Measurements from ENCODE around the gene ZSCAN22.
"Not testable (repeated sequence)": the region's sequence is repeated elsewhere in the genome, so short reads cannot be mapped to it uniquely, and the experiment has no call there.

The ZSCAN22 gene

DNA sequence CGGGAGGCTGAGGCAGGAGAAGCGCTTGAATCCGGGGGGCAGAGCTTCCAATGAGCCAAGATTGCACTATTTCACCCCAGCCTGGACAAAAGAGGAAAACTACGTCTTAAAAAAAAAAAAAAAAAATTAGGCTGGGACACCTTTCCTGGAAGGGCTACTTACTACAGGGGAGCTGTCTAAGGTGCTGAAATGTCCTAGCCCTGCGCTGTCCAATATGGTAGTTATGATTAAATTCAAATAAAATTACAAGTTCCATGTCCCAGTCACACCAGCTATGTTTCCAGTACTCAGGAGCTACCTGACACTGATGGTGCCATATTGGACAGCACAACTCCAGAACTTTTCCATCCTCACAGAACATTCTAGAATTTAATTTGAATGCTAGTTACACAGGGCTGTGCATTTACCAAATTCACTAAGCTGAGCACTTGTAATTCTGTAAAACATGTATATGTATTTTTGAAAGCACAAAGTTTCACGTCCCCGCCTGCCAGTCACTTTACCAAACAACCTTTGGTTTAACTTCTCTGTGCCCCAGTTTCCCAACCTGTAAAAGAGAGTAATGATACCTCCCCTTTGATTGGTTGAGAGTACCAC is 9.2 kb upstream of the ZSCAN22 start:
- FAIRE-seq (no peak), DNase-seq (ENCODE audit: low spot score) (no peak)

DNA sequence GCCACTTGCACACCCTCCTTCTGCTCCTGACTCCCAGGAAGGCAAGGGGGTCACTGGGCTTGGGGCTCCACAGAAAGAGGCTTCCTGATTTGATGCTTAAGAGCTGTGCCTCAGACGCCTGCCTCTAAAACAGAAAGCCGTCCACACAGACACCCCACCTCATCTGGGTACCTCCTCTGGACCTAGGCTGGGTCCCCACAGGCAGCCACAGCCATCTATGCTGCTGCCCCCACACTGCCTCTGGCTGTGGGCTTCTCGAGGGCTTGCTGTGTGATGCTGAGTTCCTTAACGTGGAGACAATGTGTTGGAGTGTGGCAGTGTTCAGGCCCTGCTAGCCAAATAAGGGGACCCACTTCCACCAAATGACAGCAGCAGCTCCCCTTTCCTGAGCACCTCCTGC is 8.5 kb upstream of the ZSCAN22 start:
- FAIRE-seq: no peak
- no peak for DNase-seq (ENCODE audit: low spot score)

DNA sequence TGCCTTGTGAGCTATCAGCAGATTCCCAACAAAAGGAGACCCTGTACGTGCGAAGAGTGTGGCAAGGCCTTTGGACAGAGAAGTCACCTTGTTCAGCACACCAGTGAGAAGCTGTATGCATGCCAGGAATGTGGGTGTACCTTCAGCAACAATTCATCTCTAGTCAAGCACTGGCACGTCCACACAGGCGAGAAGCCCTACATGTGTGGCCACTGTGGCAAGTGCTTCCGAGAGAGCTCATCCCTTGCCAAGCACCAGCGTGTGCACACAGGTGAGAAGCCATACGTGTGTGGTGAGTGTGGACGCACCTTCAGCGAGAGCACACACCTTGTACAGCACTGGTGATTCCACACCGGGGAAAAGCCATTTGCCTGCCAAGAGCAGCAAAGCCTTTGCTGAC is 7.6 kb upstream of the ZSCAN22 start:
- no peak for DNase-seq (ENCODE audit: low spot score)

GRCh38 chr19:58325311-58326022 is 1.3 kb upstream of the ZSCAN22 start:
- FAIRE-seq (no peak), DNase-seq (ENCODE audit: low spot score) (no peak)

More for the DNA sequence above, 7.6 kb upstream of the ZSCAN22 start:
- no peak for FAIRE-seq

- FAIRE-seq (no peak), DNase-seq (ENCODE audit: low spot score) (no peak)
These were observed 287 bp upstream of the ZSCAN22 start for GRCh38 chr19:58326501-58326913.

DNA sequence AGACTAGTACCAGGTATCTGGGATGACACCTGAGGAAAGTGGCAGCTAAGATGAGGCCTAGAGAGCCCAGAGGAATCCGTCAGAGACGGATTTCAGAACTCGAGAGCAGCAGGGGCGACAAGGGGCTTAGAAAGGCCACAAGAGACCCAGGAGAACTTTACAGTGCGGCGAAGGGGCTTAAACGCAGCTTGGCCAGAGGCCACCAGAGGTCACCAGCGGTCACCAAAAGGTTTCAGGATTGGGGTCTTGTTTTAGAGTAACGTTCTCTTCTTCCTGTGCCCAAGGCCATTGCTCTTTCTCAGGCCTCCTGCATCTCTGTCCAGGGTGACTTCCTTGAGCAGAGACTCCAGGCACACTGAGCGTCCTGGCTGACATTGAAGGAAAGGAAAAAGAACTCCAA is 2.2 kb downstream of the ZSCAN22 start:
- no peak for DNase-seq (ENCODE audit: low spot score)
- FAIRE-seq: no peak

- DNase-seq (ENCODE audit: low spot score) (no peak), FAIRE-seq (no peak)
These were observed 3.7 kb downstream of the ZSCAN22 start for GRCh38 chr19:58330458-58330857.

GRCh38 chr19:58332697-58333096 is 5.9 kb downstream of the ZSCAN22 start:
- no peak for DNase-seq (ENCODE audit: low spot score)
- FAIRE-seq: no peak

- no peak for DNase-seq (ENCODE audit: low spot score)
These were observed 8.0 kb downstream of the ZSCAN22 start for GRCh38 chr19:58334691-58335249.

GRCh38 chr19:58335630-58336029 is 8.8 kb downstream of the ZSCAN22 start:
- DNase-seq (ENCODE audit: low spot score): no peak
- no peak for FAIRE-seq

More at GRCh38 chr19:58334691-58335249, 8.0 kb downstream of the ZSCAN22 start:
- FAIRE-seq: no peak

DNA sequence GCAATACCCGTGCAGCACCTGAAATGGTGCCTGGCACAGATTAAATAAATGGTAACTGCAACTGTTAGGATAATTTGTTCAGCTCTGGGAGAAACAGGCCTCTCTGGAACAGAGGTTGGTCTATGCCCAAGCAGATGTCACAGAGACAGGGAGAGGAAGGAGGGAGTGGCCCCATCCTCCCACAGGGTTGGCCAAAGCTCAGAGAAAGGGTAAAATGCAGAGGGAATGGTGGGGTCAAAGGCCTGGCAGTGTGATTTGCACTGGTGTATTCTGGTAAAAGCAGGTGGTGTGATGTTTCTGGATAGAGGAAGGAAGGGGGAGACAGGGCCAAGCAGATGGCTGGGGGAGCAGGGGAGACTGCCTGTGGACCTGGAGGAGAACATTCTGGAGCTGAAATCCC is 9.4 kb downstream of the ZSCAN22 start:
- FAIRE-seq (no peak), DNase-seq (ENCODE audit: low spot score) (no peak)

- DNase-seq (ENCODE audit: low spot score): no peak
- no peak for FAIRE-seq
These were observed 10.0 kb downstream of the ZSCAN22 start for GRCh38 chr19:58336820-58337219.

GRCh38 chr19:58338336-58338735 is 11.5 kb downstream of the ZSCAN22 start:
- FAIRE-seq (no peak), DNase-seq (ENCODE audit: low spot score) (no peak)

GRCh38 chr19:58338825-58339558 is 12.2 kb downstream of the ZSCAN22 start:
- no peak for DNase-seq (ENCODE audit: low spot score)
- no peak for FAIRE-seq

- no peak for FAIRE-seq
- no peak for DNase-seq (ENCODE audit: low spot score)
These were observed 18.8 kb downstream of the ZSCAN22 start for GRCh38 chr19:58345558-58345957.

DNA sequence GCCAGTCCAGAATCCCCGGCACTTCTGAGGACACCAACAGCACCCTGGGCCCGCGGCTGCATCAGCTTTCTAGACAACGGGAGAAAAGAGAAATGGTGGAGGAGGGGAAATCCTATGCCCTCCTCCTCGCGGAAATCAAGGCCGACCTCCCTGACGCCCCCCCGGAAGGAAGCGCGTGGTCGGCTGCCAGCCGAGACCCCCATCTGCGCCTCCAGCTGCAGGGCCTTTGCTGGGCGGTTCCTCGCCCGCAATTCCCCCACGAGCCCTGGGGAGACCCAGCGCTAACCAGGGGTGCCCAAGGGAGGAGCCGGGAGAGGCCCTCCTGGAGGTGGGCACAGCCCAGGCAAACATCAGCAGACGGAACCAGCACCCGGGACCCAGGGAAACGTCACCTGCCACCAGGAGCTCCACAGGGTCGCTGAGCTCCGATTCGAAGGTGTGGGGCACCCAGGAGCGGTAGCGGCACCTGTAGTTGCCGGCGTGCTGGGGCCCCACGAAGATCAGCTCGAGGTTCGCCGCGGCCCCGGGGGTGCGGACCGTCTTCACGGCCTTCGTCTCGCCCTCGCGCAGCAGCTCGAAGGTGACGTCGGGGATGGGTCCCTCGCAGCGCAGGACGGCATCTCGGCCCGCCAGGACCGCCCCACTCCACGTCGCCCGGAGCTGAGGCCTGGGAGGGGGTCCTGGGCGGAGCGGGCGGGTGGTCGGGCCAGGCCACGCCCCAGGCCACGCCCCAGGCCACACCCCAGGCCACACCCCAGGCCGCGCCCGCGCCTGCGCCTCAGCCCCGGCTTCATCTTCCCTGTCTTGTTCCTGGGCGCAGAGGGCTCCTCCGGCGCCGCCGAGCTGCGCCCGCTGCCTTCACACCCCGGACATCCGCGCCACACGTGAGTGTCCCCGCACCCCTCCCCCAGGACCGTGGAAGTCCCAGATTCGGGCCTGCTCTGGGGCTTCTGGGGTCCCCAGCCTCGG is 20.5 kb downstream of the ZSCAN22 start:
- FAIRE-seq: no peak
- DNase-seq (ENCODE audit: low spot score): no peak

- not testable (repeated sequence) for FAIRE-seq; DNase-seq (ENCODE audit: low spot score)
These were observed 21.3 kb downstream of the ZSCAN22 start for GRCh38 chr19:58348080-58348479.

DNA sequence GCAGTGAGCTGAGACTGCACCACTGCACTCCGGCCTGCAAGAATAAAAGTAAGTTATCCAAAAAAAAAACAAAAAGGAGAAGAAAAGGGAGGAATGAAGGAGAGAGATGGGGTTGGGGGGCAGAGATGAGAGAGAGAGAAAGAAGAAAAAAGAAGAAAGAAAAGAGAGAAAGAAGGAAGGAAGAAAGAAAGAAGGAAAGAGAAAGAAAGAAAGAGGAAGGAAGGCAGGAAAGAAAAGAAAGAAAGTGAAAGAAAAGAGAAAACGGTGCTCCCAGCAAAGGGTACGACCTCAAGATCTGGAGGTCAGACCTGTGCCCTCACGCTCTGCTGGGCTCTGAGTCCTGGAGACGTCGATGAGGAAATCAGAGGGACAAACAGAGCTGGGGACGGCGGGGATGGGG is 22.8 kb downstream of the ZSCAN22 start:
- no peak for DNase-seq (ENCODE audit: low spot score)
- no peak for FAIRE-seq

- FAIRE-seq: no peak
- no peak for DNase-seq (ENCODE audit: low spot score)
These were observed 23.4 kb downstream of the ZSCAN22 start for GRCh38 chr19:58350001-58350861.

Data from RCC 7860 (cell line).